Measurements from ENCODE around the gene PTGDR. TPM values are rescaled to one million over a fixed set of nuclear protein-coding genes. Genes with fewer than 3 reads are reported as not detected.

Gene PTGDR
- total RNA-seq, 1 donor from 2014 or later: not detected

- no peak overlapping the region for H3K9ac ChIP-seq (ENCODE audit: low read length)
- H3K4me1 Mint-ChIP-seq (ENCODE audit: low read depth, unreplicated experiment): no peaks in the 10 kb centered on the region
- FAIRE-seq (no peak), DNase-seq (ENCODE audit: low read depth) (no peak)
- H3K36me3 Mint-ChIP-seq (ENCODE audit: low read depth, unreplicated experiment): no peaks in the 10 kb centered on the region
- peaks cover 15% of the 10 kb centered on the region for H3K4me1 ChIP-seq (ENCODE audit: insufficient read depth, low read length)
- TF ChIP-seq EZH2 (IDR thresholded peaks at IDR 0.05; ENCODE audit: insufficient read depth, low read length) (no peak), CTCF (IDR thresholded peaks at IDR 0.05; ENCODE audit: insufficient read depth, low read depth, low read length) (no peak)
- H3K27ac ChIP-seq (ENCODE audit: low read depth, low read length): no peak overlapping the region
- H3K4me3 ChIP-seq (ENCODE audit: insufficient read depth, low read depth, low read length): no peak overlapping the region
- H2AFZ ChIP-seq (ENCODE audit: low read depth, low read length): no peak overlapping the region
- H3K4me3 Mint-ChIP-seq (ENCODE audit: unreplicated experiment): no peak overlapping the region
- no peaks in the 10 kb centered on the region for H4K20me1 ChIP-seq (ENCODE audit: insufficient read depth, low read length)
- H3K27me3 ChIP-seq (ENCODE audit: insufficient read depth, low read length): peaks cover 7% of the 10 kb centered on the region
- H3K79me2 ChIP-seq (ENCODE audit: insufficient read depth, low read length): no peaks in the 10 kb centered on the region
- H3K4me2 ChIP-seq (ENCODE audit: low read length): no peak overlapping the region
- H3K9me3 Mint-ChIP-seq (ENCODE audit: unreplicated experiment): peaks cover 2% of the 10 kb centered on the region
- H3K27me3 Mint-ChIP-seq (ENCODE audit: low read depth, unreplicated experiment): peaks cover 37% of the 10 kb centered on the region
- no peak overlapping the region for H3K27ac Mint-ChIP-seq (ENCODE audit: unreplicated experiment)
- H3K36me3 ChIP-seq (ENCODE audit: insufficient read depth, low read length): no peaks in the 10 kb centered on the region
- no peaks in the 10 kb centered on the region for H3K9me3 ChIP-seq (ENCODE audit: insufficient read depth, low read depth, low read length)
Observed at GRCh38 chr14:52262600-52262999, 4.9 kb upstream of the PTGDR start.

- Histone ChIP-seq H3K9me3 (ENCODE audit: insufficient read depth, low read depth, low read length) (no peaks in the 10 kb centered on the region), H4K20me1 (ENCODE audit: insufficient read depth, low read length) (no peaks in the 10 kb centered on the region), H3K36me3 (ENCODE audit: insufficient read depth, low read length) (no peaks in the 10 kb centered on the region), H3K27ac (ENCODE audit: low read depth, low read length) (no peak overlapping the region), H3K4me3 (ENCODE audit: insufficient read depth, low read depth, low read length) (no peak overlapping the region), H3K79me2 (ENCODE audit: insufficient read depth, low read length) (no peaks in the 10 kb centered on the region), H3K4me1 (ENCODE audit: insufficient read depth, low read length) (peaks cover 15% of the 10 kb centered on the region), H3K4me2 (ENCODE audit: low read length) (no peak overlapping the region), H3K9ac (ENCODE audit: low read length) (no peak overlapping the region), H3K27me3 (ENCODE audit: insufficient read depth, low read length) (peaks cover 12% of the 10 kb centered on the region), H2AFZ (ENCODE audit: low read depth, low read length) (no peak overlapping the region)
- no peaks in the 10 kb centered on the region for H3K4me1 Mint-ChIP-seq (ENCODE audit: low read depth, unreplicated experiment)
- TF ChIP-seq CTCF (IDR thresholded peaks at IDR 0.05; ENCODE audit: insufficient read depth, low read depth, low read length): no peak
- TF ChIP-seq EZH2 (IDR thresholded peaks at IDR 0.05; ENCODE audit: insufficient read depth, low read length): no peak
- H3K4me3 Mint-ChIP-seq (ENCODE audit: unreplicated experiment): no peak overlapping the region
- FAIRE-seq (no peak), DNase-seq (ENCODE audit: low read depth) (no peak)
- H3K27me3 Mint-ChIP-seq (ENCODE audit: low read depth, unreplicated experiment): peaks cover 42% of the 10 kb centered on the region
- peaks cover 2% of the 10 kb centered on the region for H3K9me3 Mint-ChIP-seq (ENCODE audit: unreplicated experiment)
- no peak overlapping the region for H3K27ac Mint-ChIP-seq (ENCODE audit: unreplicated experiment)
- H3K36me3 Mint-ChIP-seq (ENCODE audit: low read depth, unreplicated experiment): no peaks in the 10 kb centered on the region
Observed at GRCh38 chr14:52263190-52263589, 4.3 kb upstream of the PTGDR start.

GRCh38 chr14:52265253-52265652, 2.2 kb upstream of the PTGDR start:
- Histone ChIP-seq H3K4me1 (ENCODE audit: insufficient read depth, low read length) (peaks cover 19% of the 10 kb centered on the region), H3K79me2 (ENCODE audit: insufficient read depth, low read length) (no peaks in the 10 kb centered on the region), H3K27ac (ENCODE audit: low read depth, low read length) (no peak overlapping the region), H3K36me3 (ENCODE audit: insufficient read depth, low read length) (no peaks in the 10 kb centered on the region), H3K4me2 (ENCODE audit: low read length) (no peak overlapping the region), H3K27me3 (ENCODE audit: insufficient read depth, low read length) (peaks cover 28% of the 10 kb centered on the region), H2AFZ (ENCODE audit: low read depth, low read length) (no peak overlapping the region), H4K20me1 (ENCODE audit: insufficient read depth, low read length) (no peaks in the 10 kb centered on the region), H3K4me3 (ENCODE audit: insufficient read depth, low read depth, low read length) (no peak overlapping the region), H3K9ac (ENCODE audit: low read length) (no peak overlapping the region), H3K9me3 (ENCODE audit: insufficient read depth, low read depth, low read length) (no peaks in the 10 kb centered on the region)
- FAIRE-seq: no peak
- peaks cover 62% of the 10 kb centered on the region for H3K27me3 Mint-ChIP-seq (ENCODE audit: low read depth, unreplicated experiment)
- no peak for TF ChIP-seq CTCF (IDR thresholded peaks at IDR 0.05; ENCODE audit: insufficient read depth, low read depth, low read length)
- TF ChIP-seq EZH2 (IDR thresholded peaks at IDR 0.05; ENCODE audit: insufficient read depth, low read length): no peak
- no peaks in the 10 kb centered on the region for H3K36me3 Mint-ChIP-seq (ENCODE audit: low read depth, unreplicated experiment)
- H3K4me1 Mint-ChIP-seq (ENCODE audit: low read depth, unreplicated experiment): no peaks in the 10 kb centered on the region
- no peak overlapping the region for H3K4me3 Mint-ChIP-seq (ENCODE audit: unreplicated experiment)
- no peak for DNase-seq (ENCODE audit: low read depth)
- H3K9me3 Mint-ChIP-seq (ENCODE audit: unreplicated experiment): peaks cover 2% of the 10 kb centered on the region
- no peak overlapping the region for H3K27ac Mint-ChIP-seq (ENCODE audit: unreplicated experiment)
